HEK293 (cell line): ENCODE data around the gene C12orf56.
A peak's percentile ranks its signal among the peaks of the same experiment; 100 is the strongest.

ENCODE experiments used
- CTCF ChIA-PET: fragments of 350-600 bp; formaldehyde crosslinking; extraction: SDS; loops from one replicate; lab custom pipeline; 2021; ENCODE audit warnings: antibody characterized with exemption; lab: Yijun Ruan, JAX
- POLR2A ChIA-PET: fragments of 300-600 bp; formaldehyde crosslinking; extraction: SDS; loops from one replicate; lab custom pipeline; 2020; ENCODE audit warnings: antibody characterized with exemption, inconsistent platforms; lab: Yijun Ruan, JAX
- H3K27ac ChIP-seq: fragments of 200-500 bp; sonication (Bioruptor generic); 2 replicates; pipeline ENCODE4 v1.5.1; 2014; ENCODE audit warnings: low read depth, low read length, control low read depth, inconsistent platforms; ENCODE audit errors: extremely low read depth
- H3K36me3 ChIP-seq, 2 experiments: fragments of 200-500 bp in 1 of 2; sonication (Bioruptor generic) in 1 of 2; 1 replicate in 1 of 2; 2 replicates in 1 of 2; pipeline ENCODE4 v1.5.1; 2014 to 2017; ENCODE audit warnings: inconsistent platforms in 2 of 2, low read length in 2 of 2; ENCODE audit not compliant: control insufficient read depth in 2 of 2, insufficient read depth in 1 of 2
- H3K4me1 ChIP-seq: fragments of 200-500 bp; sonication (Bioruptor generic); 2 replicates; pipeline ENCODE4 v1.5.1; 2014; ENCODE audit warnings: mild to moderate bottlenecking, low read length, inconsistent platforms; ENCODE audit not compliant: control insufficient read depth, insufficient read depth
- H3K4me3 ChIP-seq: 2 replicates; pipeline ENCODE4 v1.5.1; 2011; ENCODE audit warnings: low read depth, mild to moderate bottlenecking, control low read depth, low read length, moderate library complexity
- H3K9me3 ChIP-seq: fragments of 200-500 bp; sonication (Bioruptor generic); 2 replicates; pipeline ENCODE4 v1.5.1; 2014; ENCODE audit warnings: low read depth, low read length, inconsistent platforms; ENCODE audit not compliant: control insufficient read depth, insufficient read depth
- EGR2 ChIP-seq: fragments of 450-650 bp; formaldehyde crosslinking; IDR thresholded peaks from 2 replicates; pipeline ENCODE4 v1.5.1; 2016; ENCODE audit warnings: low read depth, missing biosample characterization, missing genetic modification characterization
- FEZF1 ChIP-seq: fragments of 450-650 bp; formaldehyde crosslinking; IDR thresholded peaks from 2 replicates; pipeline ENCODE4 v1.5.1; 2016; ENCODE audit warnings: missing biosample characterization, missing genetic modification characterization
- GLIS1 ChIP-seq: fragments of 450-650 bp; formaldehyde crosslinking; IDR thresholded peaks from 2 replicates; pipeline ENCODE4 v1.5.1; 2016; ENCODE audit warnings: missing biosample characterization, missing genetic modification characterization
- SCRT1 ChIP-seq: fragments of 450-650 bp; formaldehyde crosslinking; IDR thresholded peaks from 2 replicates; pipeline ENCODE4 v1.5.1; 2016; ENCODE audit warnings: missing biosample characterization, missing genetic modification characterization, borderline replicate concordance
- YY1 ChIP-seq: fragments of 450-650 bp; formaldehyde crosslinking; IDR thresholded peaks from 2 replicates; pipeline ENCODE4 v1.5.1; 2018; ENCODE audit warnings: missing biosample characterization, missing genetic modification characterization
- ZBTB7A ChIP-seq: fragments of 450-650 bp; formaldehyde crosslinking; IDR thresholded peaks from 2 replicates; pipeline ENCODE4 v1.5.1; 2016; ENCODE audit warnings: low read depth, missing biosample characterization, missing genetic modification characterization
- ZEB2 ChIP-seq: fragments of 450-650 bp; formaldehyde crosslinking; IDR thresholded peaks from 2 replicates; pipeline ENCODE4 v1.5.1; 2016; ENCODE audit warnings: missing biosample characterization, missing genetic modification characterization
- ZNF169 ChIP-seq: fragments of 450-650 bp; formaldehyde crosslinking; IDR thresholded peaks from 2 replicates; pipeline ENCODE4 v1.5.1; 2016; ENCODE audit warnings: missing biosample characterization, missing genetic modification characterization
- ZNF174 ChIP-seq: fragments of 450-650 bp; formaldehyde crosslinking; IDR thresholded peaks from 2 replicates; pipeline ENCODE4 v1.5.0; 2017; ENCODE audit warnings: missing biosample characterization, mild to moderate bottlenecking, missing genetic modification characterization
- ZNF19 ChIP-seq: fragments of 450-650 bp; formaldehyde crosslinking; IDR thresholded peaks from 2 replicates; pipeline ENCODE4; 2016; ENCODE audit warnings: missing biosample characterization, missing genetic modification characterization, low read depth
- ZNF24 ChIP-seq: fragments of 450-650 bp; formaldehyde crosslinking; IDR thresholded peaks from 2 replicates; pipeline ENCODE4 v1.5.1; 2016; ENCODE audit warnings: missing biosample characterization, missing genetic modification characterization
- ZNF341 ChIP-seq: fragments of 450-650 bp; formaldehyde crosslinking; IDR thresholded peaks from 2 replicates; pipeline ENCODE4; 2016; ENCODE audit warnings: low read depth, missing biosample characterization, missing genetic modification characterization
- ZNF350 ChIP-seq: fragments of 450-650 bp; formaldehyde crosslinking; IDR thresholded peaks from 2 replicates; pipeline ENCODE4 v1.5.0; 2017; ENCODE audit warnings: missing biosample characterization, mild to moderate bottlenecking, missing genetic modification characterization
- ZNF366 ChIP-seq: fragments of 450-650 bp; formaldehyde crosslinking; conservative IDR thresholded peaks from 2 replicates; pipeline ENCODE4 v1.5.1; 2016; ENCODE audit warnings: missing biosample characterization, missing genetic modification characterization
- ZNF510 ChIP-seq: fragments of 450-650 bp; formaldehyde crosslinking; IDR thresholded peaks from 2 replicates; pipeline ENCODE4 v1.5.1; 2018; ENCODE audit warnings: mild to moderate bottlenecking, missing genetic modification characterization, missing biosample characterization; ENCODE audit not compliant: insufficient replicate concordance
- ZNF624 ChIP-seq: fragments of 450-650 bp; formaldehyde crosslinking; IDR thresholded peaks from 2 replicates; pipeline ENCODE4 v1.5.1; 2017; ENCODE audit warnings: missing biosample characterization, missing genetic modification characterization
- ZNF664 ChIP-seq: fragments of 450-650 bp; formaldehyde crosslinking; IDR thresholded peaks from 2 replicates; pipeline ENCODE4 v1.5.1; 2016; ENCODE audit warnings: missing biosample characterization, missing genetic modification characterization
- ZNF670 ChIP-seq: fragments of 450-650 bp; formaldehyde crosslinking; IDR thresholded peaks from 2 replicates; pipeline ENCODE4 v1.5.1; 2016; ENCODE audit warnings: missing biosample characterization, missing genetic modification characterization, low read depth
- ZNF707 ChIP-seq: fragments of 450-650 bp; formaldehyde crosslinking; IDR thresholded peaks from 2 replicates; pipeline ENCODE4 v1.5.1; 2016; ENCODE audit warnings: missing biosample characterization, missing genetic modification characterization
- TF ChIP-seq, protein P1 (sequence below): fragments of 450-650 bp; formaldehyde crosslinking; IDR thresholded peaks from 2 replicates; pipeline ENCODE4 v1.5.1; 2016; ENCODE audit warnings: missing biosample characterization, missing genetic modification characterization
- TF ChIP-seq, protein P2 (sequence below): fragments of 450-650 bp; formaldehyde crosslinking; conservative IDR thresholded peaks from 2 replicates; pipeline ENCODE4 v1.5.1; 2016; ENCODE audit warnings: low read depth, missing biosample characterization, missing genetic modification characterization
- TF ChIP-seq, protein P3 (sequence below): fragments of 450-650 bp; formaldehyde crosslinking; IDR thresholded peaks from 2 replicates; pipeline ENCODE4 v1.5.1; 2016; ENCODE audit warnings: missing biosample characterization, missing genetic modification characterization
- TF ChIP-seq, protein P4 (sequence below): fragments of 450-650 bp; formaldehyde crosslinking; IDR thresholded peaks from 2 replicates; pipeline ENCODE4 v1.5.1; 2016; ENCODE audit warnings: missing biosample characterization, missing genetic modification characterization

C12orf56 gene

DNA sequence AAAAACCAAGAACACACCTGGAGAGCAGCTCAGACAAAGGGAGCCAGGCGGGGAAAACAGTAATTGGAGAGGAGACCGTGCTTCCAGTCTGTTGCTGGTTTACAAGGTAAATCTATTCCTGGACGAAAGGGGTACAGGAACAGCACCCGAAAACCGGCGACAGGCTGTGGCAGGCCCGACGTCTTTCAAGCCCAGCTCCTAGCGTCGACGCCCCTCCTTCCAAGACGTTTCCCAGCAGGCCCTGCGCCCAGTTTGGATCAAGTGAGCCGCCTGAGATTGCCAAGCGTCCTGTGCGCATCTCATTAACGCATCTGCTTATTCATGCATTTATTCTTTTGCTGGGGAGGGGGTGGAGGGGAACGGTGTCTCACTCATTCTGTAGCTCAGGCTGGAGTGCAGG lies 1.4 kb downstream of the C12orf56 start:
- ChIA-PET POLR2A (no interaction called here), CTCF (interaction anchor here (0.6 kb wide), 1 partner anchor 170 kb away, joined by 5 read pairs; no protein-coding TSS in a partner anchor)
- 0 out of 2 replicates have a peak, but pooled peaks cover 2% of the 10 kb centered on the region for H3K4me1 ChIP-seq
- H3K27ac ChIP-seq = no peak overlapping the region
- no peak overlapping the region for H3K4me3 ChIP-seq
- H3K9me3 ChIP-seq = no peaks in the 10 kb centered on the region
- no peak for TF ChIP-seq SCRT1 (tag by site-specific recombination)
- no peak for TF ChIP-seq ZNF24 (tag by site-specific recombination)
- TF ChIP-seq, protein P1, sequence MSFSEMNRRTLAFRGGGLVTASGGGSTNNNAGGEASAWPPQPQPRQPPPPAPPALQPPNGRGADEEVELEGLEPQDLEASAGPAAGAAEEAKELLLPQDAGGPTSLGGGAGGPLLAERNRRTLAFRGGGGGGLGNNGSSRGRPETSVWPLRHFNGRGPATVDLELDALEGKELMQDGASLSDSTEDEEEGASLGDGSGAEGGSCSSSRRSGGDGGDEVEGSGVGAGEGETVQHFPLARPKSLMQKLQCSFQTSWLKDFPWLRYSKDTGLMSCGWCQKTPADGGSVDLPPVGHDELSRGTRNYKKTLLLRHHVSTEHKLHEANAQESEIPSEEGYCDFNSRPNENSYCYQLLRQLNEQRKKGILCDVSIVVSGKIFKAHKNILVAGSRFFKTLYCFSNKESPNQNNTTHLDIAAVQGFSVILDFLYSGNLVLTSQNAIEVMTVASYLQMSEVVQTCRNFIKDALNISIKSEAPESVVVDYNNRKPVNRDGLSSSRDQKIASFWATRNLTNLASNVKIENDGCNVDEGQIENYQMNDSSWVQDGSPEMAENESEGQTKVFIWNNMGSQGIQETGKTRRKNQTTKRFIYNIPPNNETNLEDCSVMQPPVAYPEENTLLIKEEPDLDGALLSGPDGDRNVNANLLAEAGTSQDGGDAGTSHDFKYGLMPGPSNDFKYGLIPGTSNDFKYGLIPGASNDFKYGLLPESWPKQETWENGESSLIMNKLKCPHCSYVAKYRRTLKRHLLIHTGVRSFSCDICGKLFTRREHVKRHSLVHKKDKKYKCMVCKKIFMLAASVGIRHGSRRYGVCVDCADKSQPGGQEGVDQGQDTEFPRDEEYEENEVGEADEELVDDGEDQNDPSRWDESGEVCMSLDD = no peak
- TF ChIP-seq FEZF1 (tag by site-specific recombination) = no peak
- TF ChIP-seq, protein P2, sequence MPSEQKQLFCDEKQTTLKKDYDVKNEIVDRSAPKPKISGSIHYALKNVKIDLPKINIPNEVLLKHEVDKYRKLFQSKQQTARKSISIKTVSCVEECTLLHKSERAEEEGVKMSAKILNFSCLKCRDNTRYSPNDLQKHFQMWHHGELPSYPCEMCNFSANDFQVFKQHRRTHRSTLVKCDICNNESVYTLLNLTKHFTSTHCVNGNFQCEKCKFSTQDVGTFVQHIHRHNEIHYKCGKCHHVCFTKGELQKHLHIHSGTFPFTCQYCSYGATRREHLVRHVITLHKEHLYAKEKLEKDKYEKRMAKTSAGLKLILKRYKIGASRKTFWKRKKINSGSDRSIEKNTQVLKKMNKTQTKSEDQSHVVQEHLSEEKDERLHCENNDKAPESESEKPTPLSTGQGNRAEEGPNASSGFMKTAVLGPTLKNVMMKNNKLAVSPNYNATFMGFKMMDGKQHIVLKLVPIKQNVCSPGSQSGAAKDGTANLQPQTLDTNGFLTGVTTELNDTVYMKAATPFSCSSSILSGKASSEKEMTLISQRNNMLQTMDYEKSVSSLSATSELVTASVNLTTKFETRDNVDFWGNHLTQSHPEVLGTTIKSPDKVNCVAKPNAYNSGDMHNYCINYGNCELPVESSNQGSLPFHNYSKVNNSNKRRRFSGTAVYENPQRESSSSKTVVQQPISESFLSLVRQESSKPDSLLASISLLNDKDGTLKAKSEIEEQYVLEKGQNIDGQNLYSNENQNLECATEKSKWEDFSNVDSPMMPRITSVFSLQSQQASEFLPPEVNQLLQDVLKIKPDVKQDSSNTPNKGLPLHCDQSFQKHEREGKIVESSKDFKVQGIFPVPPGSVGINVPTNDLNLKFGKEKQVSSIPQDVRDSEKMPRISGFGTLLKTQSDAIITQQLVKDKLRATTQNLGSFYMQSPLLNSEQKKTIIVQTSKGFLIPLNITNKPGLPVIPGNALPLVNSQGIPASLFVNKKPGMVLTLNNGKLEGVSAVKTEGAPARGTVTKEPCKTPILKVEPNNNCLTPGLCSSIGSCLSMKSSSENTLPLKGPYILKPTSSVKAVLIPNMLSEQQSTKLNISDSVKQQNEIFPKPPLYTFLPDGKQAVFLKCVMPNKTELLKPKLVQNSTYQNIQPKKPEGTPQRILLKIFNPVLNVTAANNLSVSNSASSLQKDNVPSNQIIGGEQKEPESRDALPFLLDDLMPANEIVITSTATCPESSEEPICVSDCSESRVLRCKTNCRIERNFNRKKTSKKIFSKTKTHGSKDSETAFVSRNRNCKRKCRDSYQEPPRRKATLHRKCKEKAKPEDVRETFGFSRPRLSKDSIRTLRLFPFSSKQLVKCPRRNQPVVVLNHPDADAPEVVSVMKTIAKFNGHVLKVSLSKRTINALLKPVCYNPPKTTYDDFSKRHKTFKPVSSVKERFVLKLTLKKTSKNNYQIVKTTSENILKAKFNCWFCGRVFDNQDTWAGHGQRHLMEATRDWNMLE = no peak
- no peak for TF ChIP-seq ZNF624
- TF ChIP-seq ZNF341 = no peak
- TF ChIP-seq, protein P3, sequence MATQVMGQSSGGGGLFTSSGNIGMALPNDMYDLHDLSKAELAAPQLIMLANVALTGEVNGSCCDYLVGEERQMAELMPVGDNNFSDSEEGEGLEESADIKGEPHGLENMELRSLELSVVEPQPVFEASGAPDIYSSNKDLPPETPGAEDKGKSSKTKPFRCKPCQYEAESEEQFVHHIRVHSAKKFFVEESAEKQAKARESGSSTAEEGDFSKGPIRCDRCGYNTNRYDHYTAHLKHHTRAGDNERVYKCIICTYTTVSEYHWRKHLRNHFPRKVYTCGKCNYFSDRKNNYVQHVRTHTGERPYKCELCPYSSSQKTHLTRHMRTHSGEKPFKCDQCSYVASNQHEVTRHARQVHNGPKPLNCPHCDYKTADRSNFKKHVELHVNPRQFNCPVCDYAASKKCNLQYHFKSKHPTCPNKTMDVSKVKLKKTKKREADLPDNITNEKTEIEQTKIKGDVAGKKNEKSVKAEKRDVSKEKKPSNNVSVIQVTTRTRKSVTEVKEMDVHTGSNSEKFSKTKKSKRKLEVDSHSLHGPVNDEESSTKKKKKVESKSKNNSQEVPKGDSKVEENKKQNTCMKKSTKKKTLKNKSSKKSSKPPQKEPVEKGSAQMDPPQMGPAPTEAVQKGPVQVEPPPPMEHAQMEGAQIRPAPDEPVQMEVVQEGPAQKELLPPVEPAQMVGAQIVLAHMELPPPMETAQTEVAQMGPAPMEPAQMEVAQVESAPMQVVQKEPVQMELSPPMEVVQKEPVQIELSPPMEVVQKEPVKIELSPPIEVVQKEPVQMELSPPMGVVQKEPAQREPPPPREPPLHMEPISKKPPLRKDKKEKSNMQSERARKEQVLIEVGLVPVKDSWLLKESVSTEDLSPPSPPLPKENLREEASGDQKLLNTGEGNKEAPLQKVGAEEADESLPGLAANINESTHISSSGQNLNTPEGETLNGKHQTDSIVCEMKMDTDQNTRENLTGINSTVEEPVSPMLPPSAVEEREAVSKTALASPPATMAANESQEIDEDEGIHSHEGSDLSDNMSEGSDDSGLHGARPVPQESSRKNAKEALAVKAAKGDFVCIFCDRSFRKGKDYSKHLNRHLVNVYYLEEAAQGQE (tag by site-specific recombination) = no peak
- TF ChIP-seq ZNF19 (tag by site-specific recombination) = no peak
- no peak for TF ChIP-seq EGR2 (tag by site-specific recombination)
- no peak for TF ChIP-seq ZNF169
- TF ChIP-seq ZNF664 = no peak
- H3K36me3 ChIP-seq = no peaks in the 10 kb centered on the region

DNA sequence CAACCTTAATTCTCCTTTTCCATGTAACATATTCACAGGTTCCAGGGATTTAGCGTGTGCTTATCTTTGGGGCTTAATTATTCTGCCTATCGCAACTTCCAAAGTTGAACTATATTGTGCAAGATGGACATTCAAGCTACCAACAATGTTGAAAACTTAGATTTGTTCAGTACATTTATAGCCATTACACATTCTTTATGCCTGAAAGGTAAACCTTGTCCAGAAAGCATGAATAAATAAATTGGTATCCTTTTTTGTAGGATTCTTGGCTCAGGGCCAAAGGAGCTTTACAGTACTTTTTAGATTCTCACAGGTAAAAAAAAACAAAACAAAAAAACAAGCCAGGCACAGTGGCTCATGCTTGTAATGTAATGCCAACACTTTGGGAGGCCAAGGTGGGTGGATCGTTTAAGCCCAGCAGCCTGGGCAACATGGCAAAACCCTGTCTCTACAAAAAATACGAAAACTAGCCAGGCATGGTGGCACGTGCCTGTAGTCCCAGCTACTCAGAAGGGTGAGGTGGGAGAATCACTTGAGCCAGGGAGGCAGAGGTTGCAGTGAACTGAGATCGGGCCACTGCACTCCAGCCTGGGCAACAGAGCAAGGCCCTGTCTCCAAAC lies 3.3 kb downstream of the C12orf56 start:
- no peaks in the 10 kb centered on the region for H3K36me3 ChIP-seq
- H3K9me3 ChIP-seq = no peaks in the 10 kb centered on the region
- H3K4me1 ChIP-seq = 0 out of 2 replicates have a peak, but pooled peaks cover 2% of the 10 kb centered on the region
- no peak overlapping the region for H3K4me3 ChIP-seq
- no peak overlapping the region for H3K27ac ChIP-seq
- ChIA-PET POLR2A (no interaction called here), CTCF (interaction anchor here (1.9 kb wide), 1 partner anchor 10 kb away, joined by 4 read pairs; no protein-coding TSS in a partner anchor)
- TF ChIP-seq ZNF350 (tag by site-specific recombination) (0 out of 2 replicates have a peak, but pooled peaks have one; percentile 35), YY1 (tag by site-specific recombination) (no peak), GLIS1 (tag by site-specific recombination) (no peak), ZNF707 (tag by site-specific recombination) (no peak), ZBTB7A (tag by site-specific recombination) (no peak), ZNF670 (no peak), ZNF510 (tag by site-specific recombination) (no peak), ZNF366 (tag by site-specific recombination) (no peak), ZNF169 (no peak), ZEB2 (tag by site-specific recombination) (no peak), ZNF174 (tag by site-specific recombination) (0 out of 2 replicates have a peak, but pooled peaks have one; percentile 45)
- TF ChIP-seq, protein P4, sequence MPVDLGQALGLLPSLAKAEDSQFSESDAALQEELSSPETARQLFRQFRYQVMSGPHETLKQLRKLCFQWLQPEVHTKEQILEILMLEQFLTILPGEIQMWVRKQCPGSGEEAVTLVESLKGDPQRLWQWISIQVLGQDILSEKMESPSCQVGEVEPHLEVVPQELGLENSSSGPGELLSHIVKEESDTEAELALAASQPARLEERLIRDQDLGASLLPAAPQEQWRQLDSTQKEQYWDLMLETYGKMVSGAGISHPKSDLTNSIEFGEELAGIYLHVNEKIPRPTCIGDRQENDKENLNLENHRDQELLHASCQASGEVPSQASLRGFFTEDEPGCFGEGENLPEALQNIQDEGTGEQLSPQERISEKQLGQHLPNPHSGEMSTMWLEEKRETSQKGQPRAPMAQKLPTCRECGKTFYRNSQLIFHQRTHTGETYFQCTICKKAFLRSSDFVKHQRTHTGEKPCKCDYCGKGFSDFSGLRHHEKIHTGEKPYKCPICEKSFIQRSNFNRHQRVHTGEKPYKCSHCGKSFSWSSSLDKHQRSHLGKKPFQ (tag by site-specific recombination) = no peak
